Right lobe of liver (tissue), 4 donors: ENCODE measurements around the gene PIGR.
A peak's percentile ranks its signal among the peaks of the same experiment; 100 is the strongest.

Experiments
- CTCF ChIP-seq, 4 donors: fragments of 200-600 bp in 3 of 4; fragments of 450-650 bp in 1 of 4; IDR thresholded peaks; one replicate each; pipeline versions ENCODE4 v1.5.1 to v1.8.0; 2016 to 2022; ENCODE audit warnings: antibody characterized with exemption in 4 of 4, mild to moderate bottlenecking in 2 of 4
- POLR2A ChIP-seq: fragments of 450-650 bp; IDR thresholded peaks from one replicate; pipeline ENCODE4 v1.6.1; 2017; ENCODE audit warnings: antibody characterized with exemption, mild to moderate bottlenecking
- donor health status: DM: no; HTN: no; CAD: no.
- donor health status: DM: no; HTN: no; CAD: no.
- donor health status: DM: no; HTN: yes; CAD: no.

GRCh38 chr1:206946261-206946660 is at the start of gene PIGR:
- TF ChIP-seq POLR2A (peak; percentile 61), CTCF (IDR thresholded peaks at IDR 0.05) (no peak)
